Liver (tissue), 9 donors: Measurements from ENCODE around the gene TMEM107. TPM values are rescaled to one million over a fixed set of nuclear protein-coding genes. Genes with fewer than 3 reads are reported as not detected.

Source experiments
- DNase-seq: peaks from one replicate; pipeline ENCODE4 v3.0.0-alpha.2; 2017; ENCODE audit warnings: low spot score
- H3K27ac ChIP-seq, 2 donors: one replicate each; pipeline ENCODE4 v1.7.0; 2013; ENCODE audit warnings: inconsistent platforms in 2 of 2, low read length in 2 of 2, control low read depth in 1 of 2, low read depth in 1 of 2, mild to moderate bottlenecking in 1 of 2
- H3K27me3 ChIP-seq, 4 donors: one replicate each; pipeline versions ENCODE4 v1.6.1 to v1.7.0; 2013; ENCODE audit warnings: low read length in 3 of 4, inconsistent platforms in 1 of 4, mild to moderate bottlenecking in 1 of 4, moderate library complexity in 1 of 4; ENCODE audit not compliant: control insufficient read depth in 4 of 4, insufficient read depth in 4 of 4
- H3K36me3 ChIP-seq, 4 donors: one replicate each; pipeline versions ENCODE4 v1.6.1 to v1.7.0; 2013; ENCODE audit warnings: low read length in 3 of 4, mild to moderate bottlenecking in 3 of 4, low read depth in 1 of 4, moderate library complexity in 1 of 4; ENCODE audit not compliant: control insufficient read depth in 4 of 4, insufficient read depth in 3 of 4
- H3K4me1 ChIP-seq, 4 donors: one replicate each; pipeline versions ENCODE4 v1.6.1 to v1.7.0; 2013; ENCODE audit warnings: low read length in 3 of 4, mild to moderate bottlenecking in 3 of 4, moderate library complexity in 1 of 4; ENCODE audit not compliant: control insufficient read depth in 4 of 4, insufficient read depth in 4 of 4
- H3K4me3 ChIP-seq, 3 donors: one replicate each; pipeline versions ENCODE4 v1.6.1 to v1.7.0; 2013; ENCODE audit warnings: low read length in 3 of 3, control low read depth in 1 of 3, low read depth in 1 of 3, mild to moderate bottlenecking in 1 of 3
- H3K9ac ChIP-seq, 2 donors: one replicate each; pipeline ENCODE4 v1.7.0; 2013; ENCODE audit warnings: low read length in 2 of 2, mild to moderate bottlenecking in 2 of 2, moderate library complexity in 2 of 2, control low read depth in 1 of 2, low read depth in 1 of 2
- H3K9me3 ChIP-seq, 4 donors: one replicate each; pipeline versions ENCODE4 v1.6.1 to v1.7.0; 2013; ENCODE audit warnings: low read length in 3 of 4; ENCODE audit not compliant: control insufficient read depth in 4 of 4
- ATF3 ChIP-seq: IDR thresholded peaks from 2 replicates; pipeline ENCODE4 v1.6.1; 2016; ENCODE audit warnings: antibody characterized with exemption
- CTCF ChIP-seq: fragments of 150-350 bp; IDR thresholded peaks from 2 replicates; pipeline ENCODE4 v1.5.1; 2017; ENCODE audit warnings: improper control_type of control experiment, low read depth, low read length; ENCODE audit not compliant: missing input control
- EGR1 ChIP-seq, 2 donors: IDR thresholded peaks; 2 replicates each; pipeline ENCODE4 v1.6.1; 2016 to 2018; ENCODE audit warnings: antibody characterized with exemption in 2 of 2, low read depth in 2 of 2
- FOXA1 ChIP-seq: IDR thresholded peaks from 2 replicates; pipeline ENCODE4 v1.6.1; 2016; ENCODE audit warnings: antibody characterized with exemption
- FOXA2 ChIP-seq: IDR thresholded peaks from 2 replicates; pipeline ENCODE4 v1.6.1; 2016; ENCODE audit warnings: antibody characterized with exemption
- GABPA ChIP-seq, 2 donors: IDR thresholded peaks in 1 of 2; conservative IDR thresholded peaks in 1 of 2; 2 replicates each; pipeline ENCODE4 v1.6.1; 2016; ENCODE audit warnings: antibody characterized with exemption in 2 of 2, mild to moderate bottlenecking in 1 of 2, moderate library complexity in 1 of 2
- HNF4A ChIP-seq, 2 donors: conservative IDR thresholded peaks; 2 replicates each; pipeline ENCODE4 v1.6.1; 2016; ENCODE audit warnings: antibody characterized with exemption in 2 of 2, mild to moderate bottlenecking in 2 of 2
- HNF4G ChIP-seq: IDR thresholded peaks from 2 replicates; pipeline ENCODE4 v1.6.1; 2016; ENCODE audit warnings: antibody characterized with exemption
- JUND ChIP-seq, 2 donors: IDR thresholded peaks; 2 replicates each; pipeline ENCODE4 v1.6.1; 2016; ENCODE audit warnings: antibody characterized with exemption in 2 of 2
- MAX ChIP-seq: IDR thresholded peaks from 2 replicates; pipeline ENCODE4 v1.6.1; 2016; ENCODE audit warnings: antibody characterized with exemption
- NR2F2 ChIP-seq: IDR thresholded peaks from 2 replicates; pipeline ENCODE4 v1.6.1; 2016; ENCODE audit warnings: antibody characterized with exemption
- RAD21 ChIP-seq, 2 donors: IDR thresholded peaks; 2 replicates each; pipeline ENCODE4 v1.6.1; 2016; ENCODE audit warnings: antibody characterized with exemption in 2 of 2, mild to moderate bottlenecking in 2 of 2
- RXRA ChIP-seq, 2 donors: IDR thresholded peaks; 2 replicates each; pipeline ENCODE4 v1.6.1; 2017 to 2018; ENCODE audit warnings: antibody characterized with exemption in 2 of 2, mild to moderate bottlenecking in 1 of 2
- SP1 ChIP-seq: IDR thresholded peaks from 2 replicates; pipeline ENCODE4 v1.6.1; 2018; ENCODE audit warnings: antibody characterized with exemption, mild to moderate bottlenecking
- TAF1 ChIP-seq: conservative IDR thresholded peaks from 2 replicates; pipeline ENCODE4 v1.6.1; 2016; ENCODE audit warnings: antibody characterized with exemption, mild to moderate bottlenecking
- YY1 ChIP-seq: IDR thresholded peaks from 2 replicates; pipeline ENCODE4 v1.6.1; 2016; ENCODE audit warnings: antibody characterized with exemption, mild to moderate bottlenecking
- ZBTB33 ChIP-seq: IDR thresholded peaks from 2 replicates; pipeline ENCODE4 v1.6.1; 2016; ENCODE audit warnings: antibody characterized with exemption
- WGBS: extraction: QIAGEN DNeasy Blood & Tissue Kit; methylation state at CpG from one replicate; pipeline ENCODE4 v1.1.7; 2013; 5-methylcytosine and 5-hydroxymethylcytosine counted together
- polyA plus RNA-seq, 2 donors: library from polyadenylated mRNA; stranded (reverse) in 1 of 2; unstranded in 1 of 2; fragments of 200-250 nt in 1 of 2; fragments of >200 nt in 1 of 2; fragmentation: Nextera tagmentation in 1 of 2; extraction: Ambion mirVana in 1 of 2; gene quantifications; one replicate each; pipeline versions ENCODE4 v1.2.1 to v1.2.3, GENCODE V29; 2013 to 2015
- total RNA-seq, 2 donors: library from RNA; depleted of rRNA; stranded (reverse); fragments of >200 nt; gene quantifications; one replicate each; pipeline ENCODE4 v1.2.3, GENCODE V29; 2014
- TF ChIP-seq, protein P1 (sequence below): IDR thresholded peaks from 2 replicates; pipeline ENCODE4 v1.6.1; 2016; ENCODE audit warnings: antibody characterized with exemption, mild to moderate bottlenecking
- donor health status: healthy.
- donor health status: healthy.
- donor health status: healthy.
- donor health status: healthy.
- donor health status: healthy.

The TMEM107 gene
- total and polyA plus RNA-seq, 4 donors, result 3.0 to 8.4 (median 4.2) TPM

- H3K4me3 ChIP-seq, result peak overlapping the region; percentile 60 to 77 (median 67)
- WGBS, result under 1% methylated on average over 9 of the region's 9 CpGs
- H3K27ac ChIP-seq, result peak overlapping the region; percentile 82 to 93
- H3K27me3 ChIP-seq, result no peaks in the 10 kb centered on the region
- H3K9ac ChIP-seq, result peak overlapping the region; percentile 32 to 91
- H3K4me1 ChIP-seq, result peaks cover 4 to 25% (median 15%) of the 10 kb centered on the region in 4 donors
- DNase-seq, result no peak
- peaks cover 0 to 3% (median under 1%) of the 10 kb centered on the region in 4 donors for H3K36me3 ChIP-seq
- TF ChIP-seq RXRA (IDR thresholded peaks at IDR 0.05) (no peak), JUND (IDR thresholded peaks at IDR 0.05) (peak in 1 of 2 donors; percentile 10), FOXA2 (peak; percentile 17), HNF4A (conservative IDR thresholded peaks at IDR 0.05) (peak in 1 of 2 donors; percentile 1)
- no peaks in the 10 kb centered on the region for H3K9me3 ChIP-seq
Observed at GRCh38 chr17:8222380-8222629, 46.1 kb upstream of the TMEM107 start.

- TF ChIP-seq TAF1 (no peak), GABPA (IDR thresholded peaks at IDR 0.05 in 1 of 2, conservative IDR thresholded peaks at IDR 0.05 in 1 of 2) (no peak), EGR1 (IDR thresholded peaks at IDR 0.05; ENCODE audit: low read depth in 2 of 2) (no peak), HNF4G (no peak), ZBTB33 (no peak), NR2F2 (no peak), FOXA2 (no peak), HNF4A (conservative IDR thresholded peaks at IDR 0.05) (peak in 1 of 2 donors; percentile 11), MAX (peak; percentile 81), SP1 (no peak), RAD21 (IDR thresholded peaks at IDR 0.05) (peak in 1 of 2 donors; percentile 14), CTCF (no peak), ATF3 (peak; percentile 100), YY1 (peak; percentile 11), RXRA (IDR thresholded peaks at IDR 0.05) (peak in 1 of 2 donors; percentile 20), FOXA1 (peak; percentile 29), JUND (IDR thresholded peaks at IDR 0.05) (peak in 1 of 2 donors; percentile 12)
- TF ChIP-seq, protein P1, sequence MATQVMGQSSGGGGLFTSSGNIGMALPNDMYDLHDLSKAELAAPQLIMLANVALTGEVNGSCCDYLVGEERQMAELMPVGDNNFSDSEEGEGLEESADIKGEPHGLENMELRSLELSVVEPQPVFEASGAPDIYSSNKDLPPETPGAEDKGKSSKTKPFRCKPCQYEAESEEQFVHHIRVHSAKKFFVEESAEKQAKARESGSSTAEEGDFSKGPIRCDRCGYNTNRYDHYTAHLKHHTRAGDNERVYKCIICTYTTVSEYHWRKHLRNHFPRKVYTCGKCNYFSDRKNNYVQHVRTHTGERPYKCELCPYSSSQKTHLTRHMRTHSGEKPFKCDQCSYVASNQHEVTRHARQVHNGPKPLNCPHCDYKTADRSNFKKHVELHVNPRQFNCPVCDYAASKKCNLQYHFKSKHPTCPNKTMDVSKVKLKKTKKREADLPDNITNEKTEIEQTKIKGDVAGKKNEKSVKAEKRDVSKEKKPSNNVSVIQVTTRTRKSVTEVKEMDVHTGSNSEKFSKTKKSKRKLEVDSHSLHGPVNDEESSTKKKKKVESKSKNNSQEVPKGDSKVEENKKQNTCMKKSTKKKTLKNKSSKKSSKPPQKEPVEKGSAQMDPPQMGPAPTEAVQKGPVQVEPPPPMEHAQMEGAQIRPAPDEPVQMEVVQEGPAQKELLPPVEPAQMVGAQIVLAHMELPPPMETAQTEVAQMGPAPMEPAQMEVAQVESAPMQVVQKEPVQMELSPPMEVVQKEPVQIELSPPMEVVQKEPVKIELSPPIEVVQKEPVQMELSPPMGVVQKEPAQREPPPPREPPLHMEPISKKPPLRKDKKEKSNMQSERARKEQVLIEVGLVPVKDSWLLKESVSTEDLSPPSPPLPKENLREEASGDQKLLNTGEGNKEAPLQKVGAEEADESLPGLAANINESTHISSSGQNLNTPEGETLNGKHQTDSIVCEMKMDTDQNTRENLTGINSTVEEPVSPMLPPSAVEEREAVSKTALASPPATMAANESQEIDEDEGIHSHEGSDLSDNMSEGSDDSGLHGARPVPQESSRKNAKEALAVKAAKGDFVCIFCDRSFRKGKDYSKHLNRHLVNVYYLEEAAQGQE, result no peak
- H3K27me3 ChIP-seq, result no peaks in the 10 kb centered on the region
- peak; percentile 95 for DNase-seq
Observed at GRCh38 chr17:8221663-8222379, 45.6 kb upstream of the TMEM107 start.

More at GRCh38 chr17:8221663-8222379, 45.6 kb upstream of the TMEM107 start:
- Histone ChIP-seq H3K4me3 (peak overlapping the region; percentile 60 to 77 (median 67)), H3K4me1 (peaks cover 4 to 25% (median 15%) of the 10 kb centered on the region in 4 donors), H3K27ac (peak overlapping the region; percentile 82 to 93), H3K9ac (peak overlapping the region; percentile 52 to 91), H3K9me3 (no peaks in the 10 kb centered on the region), H3K36me3 (no peaks in the 10 kb centered on the region)
- under 1% methylated on average over 40 of the region's 40 CpGs for WGBS
